GM20000 (cell line): ENCODE measurements around the gene TTLL10.
"Not testable (repeated sequence)": the region's sequence is repeated elsewhere in the genome, so short reads cannot be mapped to it uniquely, and the experiment has no call there.

Experiments used
- DNase-seq: peaks from one replicate; pipeline ENCODE4 v3.0.0; 2012; ENCODE audit warnings: low spot score
- CTCF ChIP-seq: IDR thresholded peaks from 2 replicates; pipeline ENCODE4 v1.5.1; 2012; ENCODE audit warnings: mild to moderate bottlenecking, control low read depth; ENCODE audit errors: extremely low read depth, missing control alignments

The TTLL10 gene

GRCh38 chr1:1185101-1185765 lies 11.6 kb downstream of the TTLL10 start:
- no peak for TF ChIP-seq CTCF

GRCh38 chr1:1187938-1188337 lies 14.3 kb downstream of the TTLL10 start:
- DNase-seq = no peak
- no peak for TF ChIP-seq CTCF

More at GRCh38 chr1:1185101-1185765, 11.6 kb downstream of the TTLL10 start:
- DNase-seq = no peak

GRCh38 chr1:1189111-1189510 lies 15.4 kb downstream of the TTLL10 start:
- TF ChIP-seq CTCF = no peak
- no peak for DNase-seq

GRCh38 chr1:1191734-1192133 lies 18.1 kb downstream of the TTLL10 start:
- TF ChIP-seq CTCF = no peak
- no peak for DNase-seq

- TF ChIP-seq CTCF = no peak
- DNase-seq = no peak
Observed at GRCh38 chr1:1194723-1195122, 21.0 kb downstream of the TTLL10 start.

- not testable (repeated sequence) for DNase-seq
Observed at GRCh38 chr1:1195726-1196125, 22.0 kb downstream of the TTLL10 start.

GRCh38 chr1:1196431-1197187 lies 22.9 kb downstream of the TTLL10 start:
- TF ChIP-seq CTCF = no peak
- DNase-seq = no peak

- no peak for DNase-seq
- TF ChIP-seq CTCF = no peak
Observed at GRCh38 chr1:1197188-1197500, 23.5 kb downstream of the TTLL10 start.
